GM18519 (cell line): ENCODE data around the gene GRID1.
"Not testable (repeated sequence)": the region's sequence is repeated elsewhere in the genome, so short reads cannot be mapped to it uniquely, and the experiment has no call there.

Source experiments
- ATAC-seq: cut with Tn5 transposase; IDR thresholded peaks from one replicate; pipeline ENCODE4 v1.9.1; 2021; ENCODE audit warnings: mild to moderate bottlenecking, moderate library complexity; ENCODE audit not compliant: unreplicated experiment, low FRiP score

GRID1 gene

DNA sequence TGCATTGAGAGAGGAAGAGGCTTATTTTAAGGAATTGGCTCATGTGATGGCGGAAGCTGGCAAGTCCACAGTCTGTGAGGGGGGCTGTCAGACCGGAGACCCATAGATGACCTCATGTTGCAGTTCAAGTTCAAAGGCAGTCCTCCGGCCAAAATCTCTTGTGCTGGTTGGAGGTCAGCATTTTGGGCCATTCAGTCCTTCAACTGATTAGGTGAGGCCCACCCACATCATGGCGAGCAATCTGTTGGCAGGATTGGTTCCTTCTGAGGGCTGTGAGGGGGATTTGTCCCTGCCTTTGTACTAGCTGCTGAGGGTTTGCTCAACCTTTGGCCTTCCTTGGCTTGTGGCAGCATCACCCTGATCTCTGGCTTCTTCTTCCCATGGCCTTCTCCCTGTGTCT, 290.1 kb downstream of the GRID1 start:
- ATAC-seq, result not testable (repeated sequence)

GRCh38 chr10:86075512-86075911, 291.1 kb downstream of the GRID1 start:
- no peak for ATAC-seq

GRCh38 chr10:86074294-86074693, 292.3 kb downstream of the GRID1 start:
- ATAC-seq, result no peak

GRCh38 chr10:86073199-86073977, 293.2 kb downstream of the GRID1 start:
- no peak for ATAC-seq

DNA sequence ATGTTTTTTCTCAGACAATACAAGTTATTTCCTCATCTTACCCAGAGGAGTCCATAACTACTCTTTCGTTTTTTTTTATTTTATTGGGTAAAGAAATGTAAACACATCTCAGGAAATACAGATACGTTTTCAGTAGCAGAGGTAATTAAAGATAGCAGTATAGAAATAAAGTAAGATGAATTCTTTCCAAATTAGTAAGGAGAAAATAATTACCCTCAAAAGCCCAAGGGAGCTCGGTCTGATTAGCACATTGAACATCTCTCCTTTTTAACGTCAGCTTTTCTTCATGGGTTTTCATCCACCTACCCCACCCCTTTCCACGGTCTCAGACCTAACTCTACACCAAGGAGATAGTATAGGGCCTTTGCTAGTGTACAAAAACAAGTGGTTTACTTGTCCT, 294.2 kb downstream of the GRID1 start:
- ATAC-seq, result no peak

DNA sequence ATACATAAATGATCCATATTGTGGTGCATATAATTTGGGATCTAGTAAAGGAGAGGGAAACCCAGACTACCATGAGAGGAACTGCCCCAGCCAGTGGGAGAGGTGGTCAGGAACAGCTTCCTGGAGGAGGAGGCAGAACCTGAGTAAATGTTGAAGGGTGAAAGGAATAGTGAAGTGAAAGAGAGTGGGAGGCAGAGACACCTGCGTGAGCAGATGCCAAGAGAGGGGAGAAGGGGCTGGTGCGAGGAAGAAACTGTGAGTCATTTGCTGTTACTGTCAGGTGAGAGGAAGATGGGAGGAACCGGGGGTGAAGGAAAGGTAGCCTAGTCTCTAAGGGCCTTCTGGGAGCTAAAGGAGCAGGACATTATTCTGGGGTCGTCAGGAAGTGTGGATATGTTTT, 294.8 kb downstream of the GRID1 start:
- no peak for ATAC-seq

- ATAC-seq, result no peak
These were observed 295.4 kb downstream of the GRID1 start for GRCh38 chr10:86071145-86071544.

GRCh38 chr10:86070278-86070677, 296.3 kb downstream of the GRID1 start:
- no peak for ATAC-seq

DNA sequence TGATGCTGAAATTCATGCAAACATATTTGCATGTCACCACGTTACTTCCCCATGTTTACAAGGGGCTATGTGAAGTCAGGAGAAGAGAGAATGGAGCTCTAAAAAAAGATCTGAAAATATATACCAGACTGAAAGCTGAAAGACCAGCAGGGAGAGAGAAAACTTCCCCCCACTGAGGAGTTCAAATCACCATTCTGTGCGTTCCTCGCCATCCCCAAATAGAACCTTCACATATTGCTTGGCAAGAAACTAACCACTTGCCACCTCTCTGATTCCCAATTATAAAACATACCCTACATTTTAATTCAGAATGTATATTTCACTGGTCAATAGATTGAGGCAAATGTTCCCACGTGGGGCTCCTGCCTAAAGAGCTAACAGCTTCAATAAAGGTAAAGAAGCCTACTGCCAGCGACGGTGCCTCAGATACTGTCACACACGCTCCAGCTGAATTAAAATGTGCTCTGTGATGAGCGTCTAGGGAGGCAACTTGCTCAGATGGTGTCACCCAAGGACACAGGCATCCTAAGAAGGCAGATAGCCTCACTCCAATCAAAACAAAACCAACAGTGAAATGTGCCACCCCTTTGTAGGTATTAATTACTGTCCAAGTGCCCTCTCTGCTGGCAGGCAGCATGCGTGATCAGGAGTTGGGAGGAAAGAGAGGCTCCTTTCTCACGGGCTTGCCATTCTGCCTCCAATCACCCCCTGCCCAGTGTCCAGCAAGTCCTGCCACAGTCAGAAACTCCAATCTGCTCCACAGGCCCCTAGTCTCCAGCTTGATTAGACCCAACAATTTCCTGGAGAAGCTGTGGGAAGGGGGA, 298.2 kb downstream of the GRID1 start:
- no peak for ATAC-seq

DNA sequence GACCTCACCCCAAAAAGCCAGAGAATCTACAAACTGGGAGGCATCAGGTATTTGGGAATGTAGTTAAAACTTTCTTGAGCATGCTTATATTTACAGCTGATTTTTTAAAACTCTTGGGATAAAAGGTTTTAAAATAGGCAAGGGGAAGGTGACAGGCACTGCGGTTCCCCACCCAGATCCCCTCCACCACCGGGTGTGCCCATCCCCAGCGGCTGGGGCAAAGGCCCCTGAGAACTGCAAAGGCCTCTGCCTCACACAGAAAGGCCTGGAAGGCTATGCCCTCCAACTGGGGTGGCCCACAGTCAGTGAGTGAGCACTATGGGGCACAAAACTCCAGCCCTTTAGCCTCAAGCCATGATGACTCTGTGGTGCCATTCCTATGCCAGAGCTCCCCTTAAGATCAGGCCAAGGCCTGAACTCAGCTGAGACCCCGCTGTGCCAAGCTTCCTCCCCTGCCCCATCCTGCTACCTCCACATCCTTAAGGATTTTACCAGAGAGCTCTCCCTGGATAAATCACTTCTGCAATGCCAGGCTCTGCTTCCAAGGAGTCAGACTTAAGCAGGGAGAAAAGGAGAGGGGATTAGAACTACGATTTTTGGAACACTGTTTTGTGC, 299.1 kb downstream of the GRID1 start:
- ATAC-seq, result no peak

- no peak for ATAC-seq
These were observed 299.9 kb downstream of the GRID1 start for GRCh38 chr10:86066696-86067095.

DNA sequence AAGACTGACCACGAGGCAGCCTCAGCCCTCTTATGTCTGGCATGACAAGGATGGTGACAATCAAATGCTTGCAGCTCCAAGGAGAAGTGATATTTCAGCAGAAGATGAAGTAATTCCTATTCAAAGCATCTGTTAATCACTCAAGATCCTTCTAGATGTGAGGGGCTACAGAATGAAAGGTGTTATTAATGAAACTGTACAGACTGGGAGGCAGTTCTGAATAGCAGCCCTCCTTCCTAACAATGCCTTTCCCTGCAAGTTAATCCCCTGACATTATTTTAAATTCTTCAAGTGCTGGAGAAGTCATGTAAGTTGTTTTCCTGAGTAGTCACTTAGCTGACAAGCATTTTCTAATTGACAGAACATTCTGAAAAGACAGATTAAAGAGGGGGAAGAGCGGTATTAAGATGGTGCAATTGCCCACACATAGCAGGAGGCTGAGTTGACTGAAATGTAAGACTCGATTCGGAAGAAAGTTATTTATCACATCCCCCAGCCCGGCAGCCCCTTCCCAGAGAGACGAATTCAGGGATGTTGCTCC, 300.8 kb downstream of the GRID1 start:
- ATAC-seq, result no peak

- ATAC-seq, result no peak
These were observed 301.5 kb downstream of the GRID1 start for GRCh38 chr10:86064931-86065662.

DNA sequence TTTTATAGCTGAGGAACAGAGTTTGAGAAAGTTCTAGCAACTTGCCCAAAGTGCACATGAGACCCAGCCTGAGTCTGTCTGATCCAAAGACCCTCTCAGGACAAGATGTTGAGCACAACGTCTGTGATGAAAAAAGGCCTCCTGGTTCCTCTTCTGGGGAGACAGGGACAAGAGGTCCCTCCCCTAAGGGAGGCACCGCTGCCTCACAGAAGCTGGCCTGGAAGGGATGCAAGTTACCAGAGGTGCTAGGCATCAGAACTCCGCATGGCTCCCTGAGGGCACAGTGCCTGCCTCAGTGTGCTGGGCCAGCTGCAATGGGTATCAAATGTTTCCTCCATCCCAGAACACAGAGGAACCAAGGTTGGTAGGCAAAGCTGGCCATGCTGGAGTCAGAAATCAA, 302.4 kb downstream of the GRID1 start:
- ATAC-seq, result no peak

GRCh38 chr10:86063341-86063740, 303.3 kb downstream of the GRID1 start:
- ATAC-seq, result no peak

DNA sequence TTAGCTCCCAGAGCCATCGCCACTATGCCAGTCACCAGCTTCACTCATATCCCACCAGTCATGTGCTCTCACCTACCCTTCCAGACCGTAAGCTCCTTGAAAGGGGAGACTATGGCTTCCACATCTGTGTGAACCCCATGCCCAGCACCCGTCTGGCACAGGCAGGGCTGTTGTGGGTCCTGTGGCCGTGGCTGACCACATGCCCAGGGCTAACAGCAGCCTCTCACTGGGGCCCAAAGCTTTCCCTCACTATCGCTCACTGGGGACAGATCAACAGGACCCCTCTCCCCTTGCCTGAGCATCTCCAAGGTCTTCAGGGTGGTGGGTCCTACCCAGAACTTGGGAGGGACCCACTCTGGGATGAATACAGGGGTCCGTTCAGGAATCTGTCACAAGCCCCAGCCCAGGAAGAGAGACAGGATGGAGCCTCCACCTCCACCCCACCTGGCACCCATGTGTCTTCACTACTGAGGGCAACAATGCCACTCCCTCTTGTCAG, 303.9 kb downstream of the GRID1 start:
- no peak for ATAC-seq

DNA sequence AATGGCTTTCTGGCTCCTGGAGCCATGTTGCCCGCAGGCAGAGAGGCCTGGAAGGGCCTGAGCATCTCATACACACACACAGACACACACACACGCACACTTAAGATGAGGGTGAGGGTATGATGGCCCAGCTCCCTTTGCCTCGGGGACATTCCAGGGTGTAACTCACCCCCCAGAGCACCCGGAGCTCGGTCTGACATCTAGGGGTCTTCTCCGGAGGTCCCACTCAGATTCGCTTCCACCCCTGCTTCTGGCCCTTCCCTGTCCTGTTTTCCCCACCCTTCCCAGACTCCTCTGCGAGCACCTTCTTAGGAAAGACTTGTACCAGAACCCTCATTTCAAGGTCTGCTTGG, 304.4 kb downstream of the GRID1 start:
- no peak for ATAC-seq

GRCh38 chr10:86061278-86062197, 305.1 kb downstream of the GRID1 start:
- no peak for ATAC-seq
